Activated CD4-positive, CD25-positive, alpha-beta regulatory T cell treated with anti-CD3 and anti-CD28 coated beads, Interleukin-2, amount 50 U/mL, for 16 hours (primary cell): Measurements from ENCODE around the gene MTFMT.
A peak's percentile ranks its signal among the peaks of the same experiment; 100 is the strongest.
"Not testable (repeated sequence)": the region's sequence is repeated elsewhere in the genome, so short reads cannot be mapped to it uniquely, and the experiment has no call there.

Experiments
- DNase-seq: peaks from one replicate; pipeline ENCODE4 v3.0.0-alpha.2; 2020; ENCODE audit warnings: low read depth, low spot score

Gene MTFMT

GRCh38 chr15:65028921-65029735, at the start of gene MTFMT:
MTFMT (minus strand) TSS chr15:65029639; CDS start chr15:65029613, 26 bp downstream.
- DNase-seq, result peak; percentile 84

- no peak for DNase-seq
These were observed 48.5 kb upstream of the MTFMT start for GRCh38 chr15:65077981-65078352.

- DNase-seq, result no peak
These were observed 48.0 kb upstream of the MTFMT start for GRCh38 chr15:65077291-65077980.

- DNase-seq, result no peak
These were observed 47.2 kb upstream of the MTFMT start, which contains the start of gene KBTBD13 for GRCh38 chr15:65076486-65077290. KBTBD13 (plus strand) TSS chr15:65076746; CDS start chr15:65076816, 70 bp downstream.

- DNase-seq, result not testable (repeated sequence)
These were observed 46.4 kb upstream of the MTFMT start for GRCh38 chr15:65075607-65076395.

GRCh38 chr15:65074946-65075345, 45.5 kb upstream of the MTFMT start:
- not testable (repeated sequence) for DNase-seq

GRCh38 chr15:65072617-65073016, 43.2 kb upstream of the MTFMT start:
- DNase-seq, result no peak

GRCh38 chr15:65072027-65072426, 42.6 kb upstream of the MTFMT start:
- no peak for DNase-seq

GRCh38 chr15:65071381-65071811, 42.0 kb upstream of the MTFMT start:
- no peak for DNase-seq

- DNase-seq, result no peak
These were observed 40.5 kb upstream of the MTFMT start for GRCh38 chr15:65069779-65070546.

- no peak for DNase-seq
These were observed 39.7 kb upstream of the MTFMT start for GRCh38 chr15:65069179-65069578.

- no peak for DNase-seq
These were observed 39.0 kb upstream of the MTFMT start for GRCh38 chr15:65068403-65068788.

- DNase-seq, result no peak
These were observed 38.4 kb upstream of the MTFMT start, which contains the start of gene RASL12 for GRCh38 chr15:65067645-65068402. RASL12 (minus strand) TSS chr15:65067991; CDS start chr15:65067835, 156 bp downstream.

GRCh38 chr15:65067317-65067644, 37.8 kb upstream of the MTFMT start:
- DNase-seq, result no peak

GRCh38 chr15:65066635-65067316, 37.3 kb upstream of the MTFMT start:
- DNase-seq, result no peak

GRCh38 chr15:65066001-65066634, 36.7 kb upstream of the MTFMT start:
- no peak for DNase-seq

- DNase-seq, result no peak
These were observed 33.3 kb upstream of the MTFMT start for GRCh38 chr15:65062726-65063125.

GRCh38 chr15:65062061-65062460, 32.6 kb upstream of the MTFMT start:
- DNase-seq, result no peak
